Parathyroid adenoma (tissue), 2 donors: Measurements from ENCODE around the gene LIMS2.

Experiments
- H2AFZ ChIP-seq: fragments of 300-600 bp; sonication (generic); one replicate; pipeline ENCODE4 v1.7.0; 2017; ENCODE audit warnings: antibody characterized with exemption, mild to moderate bottlenecking
- H3K27ac ChIP-seq: fragments of 300-600 bp; sonication (generic); one replicate; pipeline ENCODE4 v1.7.0; 2017
- H3K27me3 ChIP-seq: fragments of 300-600 bp; sonication (generic); one replicate; pipeline ENCODE4 v1.7.0; 2017; ENCODE audit warnings: low read length; ENCODE audit not compliant: control insufficient read depth, insufficient read depth
- H3K36me3 ChIP-seq: fragments of 300-600 bp; sonication (generic); one replicate; pipeline ENCODE4 v1.7.0; 2017; ENCODE audit warnings: low read length; ENCODE audit not compliant: control insufficient read depth, insufficient read depth
- H3K4me1 ChIP-seq: fragments of 300-600 bp; sonication (generic); one replicate; pipeline ENCODE4 v1.7.0; 2017; ENCODE audit warnings: control low read depth
- H3K4me2 ChIP-seq: fragments of 300-600 bp; sonication (generic); one replicate; pipeline ENCODE4 v1.7.0; 2017; ENCODE audit warnings: low read length
- H3K4me3 ChIP-seq: fragments of 300-600 bp; sonication (generic); one replicate; pipeline ENCODE4 v1.7.0; 2017; ENCODE audit warnings: low read depth, low read length
- H3K79me2 ChIP-seq: fragments of 300-600 bp; sonication (generic); one replicate; pipeline ENCODE4 v1.7.0; 2017; ENCODE audit warnings: control low read depth
- H3K9ac ChIP-seq: fragments of 300-600 bp; sonication (generic); one replicate; pipeline ENCODE4 v1.7.0; 2017; ENCODE audit warnings: mild to moderate bottlenecking
- H3K9me3 ChIP-seq: fragments of 300-600 bp; sonication (generic); one replicate; pipeline ENCODE4 v1.7.0; 2017; ENCODE audit warnings: low read length; ENCODE audit not compliant: control insufficient read depth
- TF ChIP-seq, protein P1 (sequence below): fragments of 300-600 bp; sonication (generic); IDR thresholded peaks from one replicate; pipeline ENCODE4 v1.7.0; 2017; ENCODE audit warnings: antibody characterized with exemption, mild to moderate bottlenecking
- donor health status: primary hyperparathyroidism.

Gene LIMS2

DNA sequence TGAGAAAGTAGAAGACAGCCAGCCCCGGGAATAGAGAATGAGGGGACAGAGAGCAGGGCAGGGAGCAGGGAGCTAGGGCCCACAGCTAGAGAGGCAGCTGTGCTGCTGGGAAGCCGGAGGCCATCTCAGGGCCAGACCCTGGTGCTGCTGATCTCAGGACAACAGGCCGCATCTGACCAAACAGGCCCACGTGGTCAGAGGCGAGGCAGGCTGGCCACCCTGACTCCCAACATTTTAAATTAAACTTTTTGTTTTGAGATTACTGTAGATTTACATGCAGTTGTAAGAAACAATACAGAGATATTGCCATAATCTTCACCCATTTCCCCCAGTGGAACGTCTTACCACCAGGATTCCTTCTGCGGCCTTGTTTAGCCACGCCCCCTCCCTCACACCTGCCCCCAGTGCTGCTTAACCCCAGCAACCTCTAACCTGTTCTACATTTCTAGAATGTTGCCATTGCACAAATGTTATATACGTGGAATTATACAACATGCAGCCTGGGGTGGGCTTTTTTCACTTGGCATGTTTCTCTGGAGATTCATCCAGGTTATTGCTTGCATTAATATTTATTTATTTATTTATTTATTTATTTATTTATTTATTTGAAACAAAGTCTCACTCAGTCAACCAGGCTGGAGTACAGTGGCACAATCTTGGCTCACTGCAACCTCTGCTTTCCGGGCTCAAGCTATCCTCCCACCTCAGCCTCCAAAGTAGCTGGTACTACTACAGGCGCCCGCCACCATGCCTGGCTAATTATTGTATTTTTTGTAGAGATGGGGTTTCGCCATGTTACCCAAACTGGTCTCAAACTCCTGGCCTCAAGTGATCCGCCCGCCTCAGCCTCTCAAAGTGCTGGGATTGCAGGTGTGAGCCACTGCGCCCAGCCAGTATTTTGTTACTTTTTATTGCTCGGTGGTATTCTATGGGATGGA, 78.0 kb downstream of the LIMS2 start:
- Histone ChIP-seq H3K36me3 (no peaks in the 10 kb centered on the region), H3K9me3 (no peaks in the 10 kb centered on the region), H3K4me1 (no peaks in the 10 kb centered on the region), H3K4me3 (no peak overlapping the region), H3K9ac (no peak overlapping the region), H3K27me3 (no peaks in the 10 kb centered on the region), H2AFZ (no peak overlapping the region), H3K27ac (no peak overlapping the region), H3K4me2 (no peak overlapping the region), H3K79me2 (no peaks in the 10 kb centered on the region)
- TF ChIP-seq, protein P1, sequence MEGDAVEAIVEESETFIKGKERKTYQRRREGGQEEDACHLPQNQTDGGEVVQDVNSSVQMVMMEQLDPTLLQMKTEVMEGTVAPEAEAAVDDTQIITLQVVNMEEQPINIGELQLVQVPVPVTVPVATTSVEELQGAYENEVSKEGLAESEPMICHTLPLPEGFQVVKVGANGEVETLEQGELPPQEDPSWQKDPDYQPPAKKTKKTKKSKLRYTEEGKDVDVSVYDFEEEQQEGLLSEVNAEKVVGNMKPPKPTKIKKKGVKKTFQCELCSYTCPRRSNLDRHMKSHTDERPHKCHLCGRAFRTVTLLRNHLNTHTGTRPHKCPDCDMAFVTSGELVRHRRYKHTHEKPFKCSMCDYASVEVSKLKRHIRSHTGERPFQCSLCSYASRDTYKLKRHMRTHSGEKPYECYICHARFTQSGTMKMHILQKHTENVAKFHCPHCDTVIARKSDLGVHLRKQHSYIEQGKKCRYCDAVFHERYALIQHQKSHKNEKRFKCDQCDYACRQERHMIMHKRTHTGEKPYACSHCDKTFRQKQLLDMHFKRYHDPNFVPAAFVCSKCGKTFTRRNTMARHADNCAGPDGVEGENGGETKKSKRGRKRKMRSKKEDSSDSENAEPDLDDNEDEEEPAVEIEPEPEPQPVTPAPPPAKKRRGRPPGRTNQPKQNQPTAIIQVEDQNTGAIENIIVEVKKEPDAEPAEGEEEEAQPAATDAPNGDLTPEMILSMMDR: no peak

DNA sequence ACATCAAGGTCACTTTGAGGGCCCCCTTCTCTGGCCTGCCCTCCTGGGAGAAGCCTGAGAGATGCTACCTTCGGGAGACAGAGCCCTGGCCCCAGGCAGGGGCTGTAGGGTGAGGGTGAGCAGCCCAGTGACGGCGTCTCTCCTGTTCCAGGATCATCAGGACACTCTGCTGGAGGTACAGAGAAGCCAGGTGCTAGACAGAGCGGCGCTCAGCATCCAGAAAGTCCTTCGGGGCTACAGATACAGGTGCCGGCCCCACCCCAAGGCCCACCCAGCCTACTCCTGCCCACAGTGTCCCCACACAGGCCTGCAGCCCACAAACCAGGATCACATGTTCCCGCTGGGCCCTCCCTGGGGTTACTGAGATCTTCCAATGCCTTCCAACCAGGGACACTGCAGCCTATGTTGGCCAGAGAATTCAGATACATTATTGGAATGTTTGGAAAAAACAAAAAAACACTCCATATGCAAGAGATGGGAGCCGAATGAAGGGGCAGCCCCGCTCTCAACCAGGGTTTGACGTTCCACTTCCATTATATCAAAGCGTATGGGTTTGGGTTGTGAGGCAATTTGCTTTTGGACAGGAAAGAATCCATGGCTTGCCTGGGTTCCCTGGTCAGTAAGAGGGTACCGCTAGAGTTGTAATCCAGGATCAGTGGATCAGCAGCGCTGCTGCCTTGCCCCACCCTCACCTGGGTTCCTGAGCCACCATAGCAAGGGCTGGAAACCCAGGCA, 78.9 kb downstream of the LIMS2 start:
- H3K27me3 ChIP-seq: no peaks in the 10 kb centered on the region
- no peak overlapping the region for H3K4me3 ChIP-seq
- no peaks in the 10 kb centered on the region for H3K79me2 ChIP-seq
- H3K9me3 ChIP-seq: no peaks in the 10 kb centered on the region
- H2AFZ ChIP-seq: no peak overlapping the region
- no peaks in the 10 kb centered on the region for H3K4me1 ChIP-seq
- no peak overlapping the region for H3K27ac ChIP-seq
- TF ChIP-seq, protein P1: no peak
- H3K4me2 ChIP-seq: no peak overlapping the region
- no peaks in the 10 kb centered on the region for H3K36me3 ChIP-seq
- no peak overlapping the region for H3K9ac ChIP-seq

DNA sequence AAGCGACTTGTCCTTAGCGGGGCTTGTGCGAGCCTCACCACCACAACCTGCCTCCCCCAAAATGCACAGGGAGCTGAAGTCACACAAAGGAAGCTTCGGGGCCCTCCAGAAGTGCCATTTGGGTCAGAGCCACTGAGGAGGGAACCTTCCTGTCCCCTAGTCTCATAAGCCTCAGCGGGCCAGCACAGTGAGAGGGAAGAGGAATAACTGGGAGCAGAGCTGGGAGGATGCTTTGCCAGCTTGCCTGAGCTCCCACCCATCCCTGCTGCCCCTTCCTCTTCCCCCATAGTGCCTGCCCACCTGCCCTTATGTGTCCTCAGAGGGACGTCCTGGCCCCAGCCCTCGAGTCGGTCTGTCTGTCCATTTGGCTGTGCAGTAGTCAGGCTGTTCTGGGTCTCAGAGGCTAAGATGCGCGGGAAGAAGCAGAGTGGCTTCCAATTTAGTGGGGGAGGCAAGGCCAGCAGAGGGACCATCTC, 81.2 kb downstream of the LIMS2 start:
- H2AFZ ChIP-seq: no peak overlapping the region

DNA sequence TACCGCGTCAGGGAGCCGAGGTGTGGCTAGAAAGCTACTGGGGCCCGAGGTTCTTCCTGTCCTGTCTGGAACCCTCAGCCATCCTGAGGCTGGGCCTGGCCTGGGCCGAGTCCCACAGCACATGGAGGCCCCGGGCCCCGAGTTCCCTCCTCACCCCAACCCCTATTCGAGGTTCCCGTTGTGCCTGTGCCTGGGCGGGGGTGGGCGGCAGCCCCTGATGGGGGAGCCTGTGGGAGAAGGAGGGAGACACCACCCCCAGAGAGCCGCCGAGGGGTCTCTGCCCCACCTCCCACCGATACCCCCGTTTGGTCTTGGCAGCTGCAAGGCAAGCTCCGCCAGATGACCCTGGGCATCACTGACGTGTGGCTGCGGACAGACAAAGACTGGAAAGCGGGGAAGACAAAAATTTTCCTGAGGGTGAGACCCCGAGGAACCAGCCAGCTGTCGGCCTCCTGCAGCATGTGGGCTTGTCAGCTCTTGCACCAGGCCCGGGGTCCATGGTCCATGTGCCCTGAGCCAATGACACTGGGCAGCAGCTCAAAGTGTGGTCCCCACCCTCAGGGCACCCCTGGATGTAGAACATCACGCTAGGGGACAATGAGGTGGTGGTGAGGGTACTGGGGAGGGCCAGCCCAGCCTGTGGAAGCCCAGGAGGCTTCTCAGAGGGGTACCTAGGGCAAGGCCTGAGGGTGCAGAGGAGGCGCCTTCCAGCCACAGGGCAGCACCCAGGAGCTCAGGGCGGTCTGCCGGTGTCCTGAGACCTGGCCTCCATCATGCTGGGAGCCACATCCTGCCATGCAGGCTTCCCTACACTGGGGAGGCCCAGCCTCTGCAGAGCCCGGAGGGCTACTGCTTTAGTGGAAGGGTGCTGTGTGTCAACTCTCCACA, 81.9 kb downstream of the LIMS2 start:
- no peaks in the 10 kb centered on the region for H3K4me1 ChIP-seq

More for the DNA sequence above, 81.2 kb downstream of the LIMS2 start:
- H3K9me3 ChIP-seq: no peaks in the 10 kb centered on the region
- no peak overlapping the region for H3K27ac ChIP-seq
- H3K79me2 ChIP-seq: no peaks in the 10 kb centered on the region
- H3K4me2 ChIP-seq: no peak overlapping the region
- TF ChIP-seq, protein P1: no peak
- no peak overlapping the region for H3K9ac ChIP-seq
- H3K4me3 ChIP-seq: no peak overlapping the region
- no peaks in the 10 kb centered on the region for H3K36me3 ChIP-seq
- H3K27me3 ChIP-seq: no peaks in the 10 kb centered on the region
- no peaks in the 10 kb centered on the region for H3K4me1 ChIP-seq

More for the DNA sequence above, 81.9 kb downstream of the LIMS2 start:
- no peak overlapping the region for H2AFZ ChIP-seq
- no peaks in the 10 kb centered on the region for H3K36me3 ChIP-seq
- H3K79me2 ChIP-seq: no peaks in the 10 kb centered on the region
- H3K4me3 ChIP-seq: no peak overlapping the region
- TF ChIP-seq, protein P1: no peak
- no peak overlapping the region for H3K9ac ChIP-seq
- no peaks in the 10 kb centered on the region for H3K9me3 ChIP-seq
- no peaks in the 10 kb centered on the region for H3K27me3 ChIP-seq
- H3K4me2 ChIP-seq: no peak overlapping the region
- H3K27ac ChIP-seq: no peak overlapping the region
